ENCODE data around the gene COL28A1.

Gene COL28A1

GRCh38 chr7:7557252-7557651 lies 21.6 kb upstream of the COL28A1 start:
- ATAC-seq, result no peak

GRCh38 chr7:7556852-7557251 lies 21.2 kb upstream of the COL28A1 start:
- ATAC-seq, result no peak

- no peak for ATAC-seq
These were observed 19.2 kb upstream of the COL28A1 start for GRCh38 chr7:7554649-7555575.

GRCh38 chr7:7554021-7554432 lies 18.4 kb upstream of the COL28A1 start:
- no peak for ATAC-seq

- ATAC-seq, result no peak
These were observed 17.7 kb upstream of the COL28A1 start for GRCh38 chr7:7553386-7553785.

GRCh38 chr7:7552199-7552598 lies 16.5 kb upstream of the COL28A1 start:
- ATAC-seq, result no peak

GRCh38 chr7:7550663-7551062 lies 15.0 kb upstream of the COL28A1 start:
- ATAC-seq, result no peak

GRCh38 chr7:7548407-7548806 lies 12.7 kb upstream of the COL28A1 start:
- no peak for ATAC-seq

GRCh38 chr7:7542251-7542835 lies 6.7 kb upstream of the COL28A1 start:
- no peak for ATAC-seq

GRCh38 chr7:7539711-7540110 lies 4.0 kb upstream of the COL28A1 start:
- no peak for ATAC-seq

GRCh38 chr7:7539152-7539551 lies 3.5 kb upstream of the COL28A1 start:
- ATAC-seq, result no peak

- ATAC-seq, result no peak
These were observed 2.0 kb upstream of the COL28A1 start for GRCh38 chr7:7537711-7538110.

GRCh38 chr7:7536396-7537019 lies 835 bp upstream of the COL28A1 start:
- no peak for ATAC-seq

- no peak for ATAC-seq
These were observed 1.7 kb downstream of the COL28A1 start for GRCh38 chr7:7533831-7534430.

GRCh38 chr7:7529328-7529727 lies 6.3 kb downstream of the COL28A1 start:
- no peak for ATAC-seq

GRCh38 chr7:7527047-7527446 lies 8.6 kb downstream of the COL28A1 start:
- ATAC-seq, result no peak

- no peak for ATAC-seq
These were observed 9.7 kb downstream of the COL28A1 start for GRCh38 chr7:7526006-7526405.

- no peak for ATAC-seq
These were observed 11.6 kb downstream of the COL28A1 start for GRCh38 chr7:7524121-7524520.

GRCh38 chr7:7522421-7522820 lies 13.3 kb downstream of the COL28A1 start:
- no peak for ATAC-seq

GRCh38 chr7:7521259-7521658 lies 14.4 kb downstream of the COL28A1 start:
- no peak for ATAC-seq

- no peak for ATAC-seq
These were observed 16.1 kb downstream of the COL28A1 start for GRCh38 chr7:7519528-7519927.

- no peak for ATAC-seq
These were observed 16.6 kb downstream of the COL28A1 start for GRCh38 chr7:7519056-7519455.

GRCh38 chr7:7517754-7518153 lies 17.9 kb downstream of the COL28A1 start:
- ATAC-seq, result no peak

Data from activated CD4-positive, CD25-positive, alpha-beta regulatory T cell treated with anti-CD3 and anti-CD28 coated beads, Interleukin-2, amount 50 U/mL, for 24 hours (primary cell).